Brain microvascular endothelial cell (primary cell): ENCODE results near the gene KCNQ1.

Source experiments
- DNase-seq: peaks from one replicate; pipeline ENCODE4 v3.0.0-alpha.2; 2020
- H3K27ac ChIP-seq: fragments of 250-450 bp; sonication (Bioruptor Pico); 2 replicates; pipeline ENCODE4 v1.5.1; 2020; ENCODE audit warnings: mild to moderate bottlenecking, moderate library complexity
- H3K27me3 ChIP-seq: fragments of 250-450 bp; sonication (Bioruptor Pico); replicated peaks from 2 replicates; pipeline ENCODE4 v1.5.1; 2020; ENCODE audit warnings: mild to moderate bottlenecking
- H3K36me3 ChIP-seq: fragments of 250-450 bp; sonication (Bioruptor Pico); replicated peaks from 2 replicates; pipeline ENCODE4 v1.5.1; 2020; ENCODE audit warnings: mild to moderate bottlenecking
- H3K4me3 ChIP-seq: 2 replicates; pipeline ENCODE4 v1.5.1; 2011; ENCODE audit warnings: low read depth, mild to moderate bottlenecking, control low read depth, low read length, moderate library complexity
- CTCF ChIP-seq: IDR thresholded peaks from 2 replicates; pipeline ENCODE4 v1.5.1; 2011; ENCODE audit warnings: low read depth, mild to moderate bottlenecking, moderate library complexity, low read length, control low read depth, inconsistent platforms; ENCODE audit errors: missing control alignments
- in situ Hi-C: cut with HindIII; loops from 2 replicates; pipeline ENCODE4 v1.10.0; 2017; ENCODE audit warnings: low sequenced_read_pairs, low pct_ligation_motif_present

The KCNQ1 gene

GRCh38 chr11:2799881-2800654 lies 355.3 kb downstream of the KCNQ1 start:
- peaks cover 8% of the 10 kb centered on the region for H3K27me3 ChIP-seq
- in situ Hi-C loops: no loop called here
- no peak overlapping the region for H3K27ac ChIP-seq
- DNase-seq: no peak
- no peaks in the 10 kb centered on the region for H3K36me3 ChIP-seq
- no peak for TF ChIP-seq CTCF
- no peak overlapping the region for H3K4me3 ChIP-seq

- in situ Hi-C loops: no loop called here
- no peak for TF ChIP-seq CTCF
- DNase-seq: no peak
- Histone ChIP-seq H3K27ac (no peak overlapping the region), H3K27me3 (peaks cover 10% of the 10 kb centered on the region), H3K4me3 (no peak overlapping the region), H3K36me3 (no peaks in the 10 kb centered on the region)
Observed at GRCh38 chr11:2800655-2801531, 356.1 kb downstream of the KCNQ1 start.

- H3K27ac ChIP-seq: no peak overlapping the region
- no peak overlapping the region for H3K4me3 ChIP-seq
- DNase-seq: no peak
- in situ Hi-C loops: no loop called here
- TF ChIP-seq CTCF: no peak
- no peaks in the 10 kb centered on the region for H3K36me3 ChIP-seq
- peaks cover 14% of the 10 kb centered on the region for H3K27me3 ChIP-seq
Observed at GRCh38 chr11:2801711-2802388, 357.0 kb downstream of the KCNQ1 start.

GRCh38 chr11:2802389-2803185 lies 357.8 kb downstream of the KCNQ1 start:
- H3K36me3 ChIP-seq: no peaks in the 10 kb centered on the region
- H3K4me3 ChIP-seq: no peak overlapping the region
- H3K27ac ChIP-seq: no peak overlapping the region
- no peak for DNase-seq
- peaks cover 16% of the 10 kb centered on the region for H3K27me3 ChIP-seq
- TF ChIP-seq CTCF: no peak
- in situ Hi-C loops: no loop called here
